ENCODE measurements around the gene KLHL3. TPM values are rescaled to one million over a fixed set of nuclear protein-coding genes. Genes with fewer than 3 reads are reported as not detected.

KLHL3 gene
- total RNA-seq, 2 donors from 2014 or later: 11.4 to 11.5 TPM

GRCh38 chr5:137573376-137573775 is 162.5 kb downstream of the KLHL3 start:
- no peak for DNase-seq (ENCODE audit: low spot score)
- intact Hi-C loops (cut with DNase I): no loop called here

- intact Hi-C loops (cut with DNase I): no loop called here
- no peak for DNase-seq (ENCODE audit: low spot score)
Observed at GRCh38 chr5:137572042-137572695, 163.7 kb downstream of the KLHL3 start.

GRCh38 chr5:137570070-137570469 is 165.8 kb downstream of the KLHL3 start:
- DNase-seq (ENCODE audit: low spot score): no peak
- intact Hi-C loops (cut with DNase I): no loop called here

Small RNAs within 50 kb of the gene (microRNA-seq; reads per million reads assigned to microRNA genes)
- 92.9 to 159 reads per million in 2 donors for gene MIR874 (ENCODE audit: borderline microRNAs expressed in 2 of 2)

Other genes with a start within 250 kb of the KLHL3 start
- gene SPOCK1, start 236.8 kb downstream of the KLHL3 start, total RNA-seq: 100 to 1,000 TPM; 100 to 106 TPM
- 10 to 100 TPM; 23.5 to 24.2 TPM for gene HNRNPA0, start 18.3 kb upstream of the KLHL3 start, total RNA-seq
- gene MYOT, start 131.8 kb upstream of the KLHL3 start, total RNA-seq: 10 to 100 TPM in 1 of 2 donors, 1 to 10 TPM in 1; 3.1 to 12.3 TPM
- gene PKD2L2, start 153.4 kb upstream of the KLHL3 start, total RNA-seq: under 1 TPM in 1 of 2 donors, not detected in 1; 0.29 TPM

All from posterior vena cava (tissue), 2 donors.